Activated CD8-positive, alpha-beta memory T cell treated with anti-CD3 and anti-CD28 coated beads for 36 hours (primary cell): Measurements from ENCODE around the gene MTMR11. TPM values are rescaled to one million over a fixed set of nuclear protein-coding genes. Genes with fewer than 3 reads are reported as not detected.

Experiments used
- CTCF ChIA-PET: fragments of 350-600 bp; sonication (Branson Sonifier 250); formaldehyde crosslinking; loops from one replicate; lab custom pipeline; 2021; ENCODE audit warnings: antibody characterized with exemption; lab: Charles Lee
- POLR2A ChIA-PET: fragments of 350-600 bp; sonication (Branson Sonifier 250); formaldehyde crosslinking; loops from one replicate; lab custom pipeline; 2021; ENCODE audit warnings: antibody characterized with exemption; lab: Charles Lee
- total RNA-seq, 2 experiments: library from RNA; stranded (reverse); gene quantifications; one replicate each; pipeline ENCODE4 v1.2.3, GENCODE V29; 2021

The MTMR11 gene
- total RNA-seq, 2 experiments from 2014 or later: 1.9 TPM

DNA sequence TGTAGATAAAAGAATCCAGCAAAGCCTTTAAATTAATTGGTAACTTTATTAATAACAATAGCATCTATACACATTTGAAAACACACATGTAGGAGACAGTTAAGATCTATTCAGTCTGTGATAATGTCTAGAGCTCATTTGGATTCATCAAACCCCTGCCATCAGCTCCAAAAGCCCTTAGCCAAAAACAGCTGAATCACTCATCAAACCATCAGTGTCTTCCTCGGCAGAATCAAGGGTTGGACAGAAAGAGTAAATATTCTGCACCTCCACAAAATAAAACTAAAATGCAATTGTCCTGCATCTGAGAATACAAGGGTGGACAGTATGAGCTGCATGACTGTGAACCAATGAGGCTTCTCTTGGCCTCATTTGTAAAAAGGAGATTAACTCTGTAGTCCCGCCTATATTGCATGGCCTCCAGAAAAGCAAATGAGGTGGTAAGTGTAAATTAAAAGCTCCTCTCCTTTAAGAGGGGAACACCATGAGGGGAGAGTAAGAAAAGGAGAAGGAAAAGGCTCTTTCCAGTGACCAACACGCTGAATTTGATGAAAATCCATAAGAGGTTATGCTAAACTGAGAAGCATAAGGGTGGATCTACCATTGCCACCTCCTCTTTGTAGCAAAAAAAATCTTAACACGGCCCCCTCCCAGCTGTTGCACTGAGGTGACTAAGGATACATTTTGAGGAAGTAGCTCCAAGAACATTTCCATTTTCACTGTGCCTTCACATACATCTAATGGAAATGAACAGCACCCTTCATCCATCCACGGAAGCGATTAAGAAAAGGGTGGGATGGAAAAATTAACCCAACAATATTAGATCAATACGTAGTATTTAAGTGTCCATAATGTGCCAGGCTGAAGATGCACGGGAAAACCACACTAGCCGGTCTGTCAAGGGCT, 52.0 kb downstream of the MTMR11 start:
- ChIA-PET CTCF (no interaction called here), POLR2A (interaction anchor here (0.5 to 4.8 kb wide), 7 partner anchors 15 to 405 kb away, joined by 3 to 75 read pairs (median 4); partner anchors contain the start of gene VPS45)

DNA sequence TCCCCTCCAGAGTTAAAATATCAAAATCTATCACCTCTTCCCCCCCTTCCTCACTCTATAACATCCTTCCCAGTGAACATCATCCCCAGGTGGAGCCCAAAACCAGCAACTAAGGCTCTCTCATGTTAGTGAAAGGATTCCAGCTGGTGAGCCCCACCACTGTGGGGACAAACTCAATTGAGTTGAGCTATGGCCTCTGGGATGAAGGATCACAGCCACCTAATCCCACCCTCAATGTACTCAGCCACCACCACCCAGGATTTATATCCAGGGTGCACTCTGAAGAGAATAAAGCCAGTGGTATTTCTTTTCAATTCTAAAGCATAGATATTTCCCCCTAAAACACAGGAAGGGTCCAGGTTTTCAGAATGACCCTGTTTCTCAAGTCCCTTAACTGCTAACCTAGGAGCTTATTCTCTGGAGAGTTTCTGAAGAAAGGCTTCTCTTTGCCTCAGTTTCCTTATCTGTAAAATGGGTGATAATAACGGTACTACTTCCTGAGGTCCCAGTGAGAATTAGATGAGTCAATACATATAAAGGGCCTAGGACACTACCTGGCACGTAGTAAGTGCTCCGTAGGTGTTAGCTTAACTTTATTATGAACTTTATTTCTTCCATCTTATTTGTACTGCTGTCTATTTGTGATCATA, 53.0 kb downstream of the MTMR11 start:
- ChIA-PET POLR2A (interaction anchor here (0.5 to 4.8 kb wide), 3 partner anchors 16 to 300 kb away, joined by 4 to 75 read pairs (median 4); no protein-coding TSS in a partner anchor), CTCF (no interaction called here)

DNA sequence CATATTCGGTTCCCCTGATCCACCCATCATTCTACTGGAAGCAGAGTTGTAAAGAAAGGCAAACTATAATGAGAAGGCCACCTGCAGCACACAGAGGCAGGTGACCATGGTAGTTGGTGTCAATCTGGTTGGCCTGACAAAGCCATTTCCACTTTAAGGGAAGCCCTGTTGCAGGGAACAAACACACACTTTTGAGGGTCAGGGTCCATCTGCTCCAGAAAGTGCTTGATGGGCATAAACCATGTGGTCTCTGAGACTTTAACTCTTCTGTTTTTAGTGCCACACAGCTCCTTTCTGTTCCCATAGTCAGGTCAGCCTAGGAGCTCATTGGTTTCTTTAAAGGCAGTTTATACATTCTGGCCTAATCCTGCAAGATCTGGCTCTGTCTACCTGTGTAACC, 54.8 kb downstream of the MTMR11 start:
- POLR2A ChIA-PET: interaction anchor here (0.7 kb wide), 1 partner anchor 268 kb away, joined by 3 read pairs; the partner anchor contains the start of gene PLEKHO1
- CTCF ChIA-PET: no interaction called here

DNA sequence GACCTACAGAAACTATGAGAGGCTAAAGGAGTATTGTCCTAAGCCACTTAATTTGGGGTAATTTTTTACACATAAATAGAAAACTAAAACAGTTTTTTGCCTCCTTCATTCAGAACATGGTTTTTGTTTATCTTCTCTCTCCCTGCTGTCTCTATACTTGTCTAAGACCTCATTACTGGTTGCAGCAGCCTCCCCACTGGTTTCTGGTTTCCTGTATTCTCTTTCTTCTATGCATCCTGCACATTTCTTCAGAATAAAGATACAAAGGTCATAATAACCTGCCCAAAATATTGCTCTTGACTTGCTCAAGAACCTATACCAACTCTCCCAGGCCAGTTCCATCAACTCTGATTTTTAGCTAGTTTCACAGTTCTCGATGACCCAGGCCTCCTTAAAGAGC, 57.1 kb downstream of the MTMR11 start:
- CTCF ChIA-PET: no interaction called here

More for the DNA sequence above, 57.1 kb downstream of the MTMR11 start:
- POLR2A ChIA-PET: no interaction called here

Other genes with a start within 250 kb of the MTMR11 start
- gene FCGR1A, start 154.2 kb downstream of the MTMR11 start, total RNA-seq: not detected
- 10 to 100 TPM; 28.1 TPM for gene BOLA1, start 37.3 kb downstream of the MTMR11 start, total RNA-seq
- 1 to 10 TPM; 8.5 to 8.8 TPM for gene SV2A, start 19.0 kb downstream of the MTMR11 start, total RNA-seq
- gene SF3B4, start 9.1 kb downstream of the MTMR11 start, total RNA-seq: 100 to 1,000 TPM; 107 TPM
- 10 to 100 TPM; 39.5 to 40.6 TPM for gene OTUD7B, start 73.8 kb upstream of the MTMR11 start, total RNA-seq
- gene VPS45, start 130.9 kb upstream of the MTMR11 start, total RNA-seq: 10 to 100 TPM; 25.7 to 27.0 TPM
- gene PLEKHO1, start 213.0 kb upstream of the MTMR11 start, total RNA-seq: 10 to 100 TPM; 34.2 to 35.0 TPM